Measurements from ENCODE around the gene OTOG.

OTOG gene

GRCh38 chr11:17590463-17590862, 43.4 kb downstream of the OTOG start:
- DNase-seq: no peak

GRCh38 chr11:17591293-17591692, 44.2 kb downstream of the OTOG start:
- DNase-seq: no peak

- no peak for DNase-seq
Observed at GRCh38 chr11:17593466-17594245, 46.6 kb downstream of the OTOG start.

GRCh38 chr11:17594686-17595192, 47.7 kb downstream of the OTOG start:
- DNase-seq: no peak

- DNase-seq: no peak
Observed at GRCh38 chr11:17595526-17596309, 48.7 kb downstream of the OTOG start.

- no peak for DNase-seq
Observed at GRCh38 chr11:17596310-17596669, 49.2 kb downstream of the OTOG start.

- DNase-seq: no peak
Observed at GRCh38 chr11:17596711-17597110, 49.7 kb downstream of the OTOG start.

GRCh38 chr11:17597770-17598169, 50.7 kb downstream of the OTOG start:
- DNase-seq: no peak

- peak; percentile 73 to 74 for DNase-seq
Observed at GRCh38 chr11:17598700-17599459, 51.8 kb downstream of the OTOG start.

GRCh38 chr11:17599460-17599925, 52.4 kb downstream of the OTOG start:
- no peak for DNase-seq

GRCh38 chr11:17600316-17601255, 53.5 kb downstream of the OTOG start:
- no peak for DNase-seq

- no peak for DNase-seq
Observed at GRCh38 chr11:17601256-17601671, 54.2 kb downstream of the OTOG start.

- DNase-seq: no peak
Observed at GRCh38 chr11:17601676-17602075, 54.6 kb downstream of the OTOG start.

GRCh38 chr11:17602105-17603001, 55.3 kb downstream of the OTOG start:
- DNase-seq: no peak

- no peak for DNase-seq
Observed at GRCh38 chr11:17603056-17603825, 56.2 kb downstream of the OTOG start.

- no peak for DNase-seq
Observed at GRCh38 chr11:17604201-17604914, 57.3 kb downstream of the OTOG start.

GRCh38 chr11:17604915-17605233, 57.8 kb downstream of the OTOG start:
- no peak for DNase-seq

GRCh38 chr11:17605651-17606122, 58.6 kb downstream of the OTOG start:
- DNase-seq: no peak
